Suprapubic skin (tissue), 4 donors: ENCODE results near the gene CLNK. TPM values are rescaled to one million over a fixed set of nuclear protein-coding genes. Genes with fewer than 3 reads are reported as not detected.
A peak's percentile ranks its signal among the peaks of the same experiment; 100 is the strongest.

Source experiments
- DNase-seq, 2 donors: peaks; one replicate each; pipeline ENCODE4 v3.0.0-alpha.2; 2019; ENCODE audit warnings: low spot score in 2 of 2
- H3K27ac ChIP-seq: fragments of 200-600 bp; sonication (generic); one replicate; pipeline ENCODE4 v1.5.1; 2019
- H3K27me3 ChIP-seq: fragments of 200-600 bp; sonication (generic); one replicate; pipeline ENCODE4 v1.5.1; 2019
- H3K36me3 ChIP-seq: fragments of 200-600 bp; sonication (generic); one replicate; pipeline ENCODE4 v1.5.1; 2019
- H3K4me1 ChIP-seq: fragments of 200-600 bp; sonication (generic); one replicate; pipeline ENCODE4 v1.5.1; 2019
- H3K4me3 ChIP-seq: fragments of 200-600 bp; sonication (generic); one replicate; pipeline ENCODE4 v1.5.1; 2019; ENCODE audit warnings: mild to moderate bottlenecking
- H3K9me3 ChIP-seq: fragments of 200-600 bp; sonication (generic); one replicate; pipeline ENCODE4 v1.5.1; 2019
- EP300 ChIP-seq: sonication (generic); formaldehyde crosslinking; IDR thresholded peaks from one replicate; pipeline ENCODE4 v1.6.1; 2017; ENCODE audit warnings: antibody characterized with exemption
- POLR2A ChIP-seq, 2 donors: fragments of 450-650 bp; IDR thresholded peaks; one replicate each; pipeline ENCODE4 v1.6.1; 2017; ENCODE audit warnings: antibody characterized with exemption in 2 of 2, mild to moderate bottlenecking in 2 of 2, moderate library complexity in 2 of 2
- POLR2AphosphoS5 ChIP-seq, 3 donors: sonication (generic); formaldehyde crosslinking; IDR thresholded peaks; one replicate each; pipeline ENCODE4 v1.6.1; 2017; ENCODE audit warnings: antibody characterized with exemption in 3 of 3
- WGBS: methylation state at CpG from one replicate; pipeline ENCODE4 v1.1.5; 2018; 5-methylcytosine and 5-hydroxymethylcytosine counted together
- total RNA-seq, 4 donors: library from RNA; depleted of rRNA; stranded (reverse); fragments of >200 nt; gene quantifications; one replicate each; pipeline ENCODE4 v1.1.0, GENCODE V29; 2016
- TF ChIP-seq, protein P1 (sequence below), 2 donors: fragments of 200-600 bp in 1 of 2; fragments of 450-650 bp in 1 of 2; sonication (generic) in 1 of 2; IDR thresholded peaks; one replicate each; pipeline ENCODE4 v1.5.1; 2016 to 2019; ENCODE audit warnings: antibody characterized with exemption in 2 of 2, mild to moderate bottlenecking in 1 of 2, moderate library complexity in 1 of 2

Gene CLNK
- total RNA-seq, 4 donors from 2014 or later: 0.11 to 0.64 (median 0.52) TPM; not detected in 1

DNA sequence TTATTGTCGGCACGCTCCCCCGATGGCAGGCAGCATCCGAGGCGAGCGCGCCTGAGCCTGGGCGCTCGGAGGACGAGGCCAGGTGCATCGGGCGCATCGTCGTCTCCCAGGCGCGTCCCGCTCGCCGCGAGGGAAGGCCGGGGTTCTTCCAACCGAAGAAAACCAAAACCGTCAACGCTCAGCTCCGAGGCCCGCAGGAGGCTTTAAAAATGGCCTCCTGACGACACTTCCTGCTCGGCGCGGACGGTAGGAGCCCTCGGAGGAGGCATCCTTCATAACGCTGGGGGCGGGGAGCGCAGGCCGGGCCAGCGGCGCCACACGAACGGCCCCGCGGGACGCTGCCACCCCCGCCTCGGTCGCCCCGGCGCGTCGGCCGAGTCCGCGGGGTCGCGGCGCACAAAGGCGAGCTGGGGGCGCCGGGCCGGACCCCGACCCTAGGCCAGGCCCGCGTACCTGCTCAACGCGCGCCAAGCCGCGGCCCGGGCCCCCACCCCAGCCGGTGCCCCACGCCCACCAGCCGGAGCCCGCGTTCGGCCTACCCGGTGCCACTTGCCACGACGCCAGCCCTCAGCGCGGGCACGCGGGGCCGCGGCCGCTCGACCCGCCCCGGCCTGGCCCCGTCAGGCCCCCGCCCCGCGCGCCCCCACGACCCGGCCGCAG is 227.8 kb downstream of the CLNK start:
- H3K27me3 ChIP-seq: peaks cover 14% of the 10 kb centered on the region
- DNase-seq: peak in 1 of 2 donors; percentile 65
- peak overlapping the region; percentile 59 for H3K4me3 ChIP-seq
- peaks cover 25% of the 10 kb centered on the region for H3K4me1 ChIP-seq
- H3K27ac ChIP-seq: peak overlapping the region; percentile 45
- peaks cover 16% of the 10 kb centered on the region for H3K36me3 ChIP-seq
- TF ChIP-seq, protein P1, sequence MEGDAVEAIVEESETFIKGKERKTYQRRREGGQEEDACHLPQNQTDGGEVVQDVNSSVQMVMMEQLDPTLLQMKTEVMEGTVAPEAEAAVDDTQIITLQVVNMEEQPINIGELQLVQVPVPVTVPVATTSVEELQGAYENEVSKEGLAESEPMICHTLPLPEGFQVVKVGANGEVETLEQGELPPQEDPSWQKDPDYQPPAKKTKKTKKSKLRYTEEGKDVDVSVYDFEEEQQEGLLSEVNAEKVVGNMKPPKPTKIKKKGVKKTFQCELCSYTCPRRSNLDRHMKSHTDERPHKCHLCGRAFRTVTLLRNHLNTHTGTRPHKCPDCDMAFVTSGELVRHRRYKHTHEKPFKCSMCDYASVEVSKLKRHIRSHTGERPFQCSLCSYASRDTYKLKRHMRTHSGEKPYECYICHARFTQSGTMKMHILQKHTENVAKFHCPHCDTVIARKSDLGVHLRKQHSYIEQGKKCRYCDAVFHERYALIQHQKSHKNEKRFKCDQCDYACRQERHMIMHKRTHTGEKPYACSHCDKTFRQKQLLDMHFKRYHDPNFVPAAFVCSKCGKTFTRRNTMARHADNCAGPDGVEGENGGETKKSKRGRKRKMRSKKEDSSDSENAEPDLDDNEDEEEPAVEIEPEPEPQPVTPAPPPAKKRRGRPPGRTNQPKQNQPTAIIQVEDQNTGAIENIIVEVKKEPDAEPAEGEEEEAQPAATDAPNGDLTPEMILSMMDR (IDR thresholded peaks at IDR 0.05): no peak
- no peak for TF ChIP-seq POLR2A (IDR thresholded peaks at IDR 0.05)
- TF ChIP-seq POLR2AphosphoS5 (IDR thresholded peaks at IDR 0.05): no peak
- no peak for TF ChIP-seq EP300
- WGBS: 21% methylated on average over 29 of the region's 96 CpGs
- H3K9me3 ChIP-seq: no peaks in the 10 kb centered on the region

DNA sequence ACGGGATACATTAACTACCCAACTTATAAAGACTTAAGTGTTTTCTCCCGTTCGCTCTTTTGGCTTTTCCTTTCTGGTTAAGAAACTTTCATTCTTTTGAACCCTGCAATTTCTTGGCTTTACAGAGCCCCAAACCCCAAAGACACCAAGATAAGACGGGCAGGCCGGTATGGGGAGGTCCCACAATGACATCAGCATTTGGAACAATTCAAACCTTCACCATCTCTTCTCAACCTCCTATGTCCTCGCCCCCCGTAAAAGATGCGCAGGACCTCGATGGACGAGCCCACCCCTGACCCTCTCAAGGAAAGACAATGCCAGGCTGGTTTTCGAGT is 228.3 kb downstream of the CLNK start:
- no peak for TF ChIP-seq EP300
- no peak for TF ChIP-seq POLR2A (IDR thresholded peaks at IDR 0.05)
- TF ChIP-seq, protein P1 (IDR thresholded peaks at IDR 0.05): no peak
- TF ChIP-seq POLR2AphosphoS5 (IDR thresholded peaks at IDR 0.05): no peak
- 46% methylated on average over 11 of the region's 11 CpGs for WGBS
- H3K4me1 ChIP-seq: peaks cover 20% of the 10 kb centered on the region
- no peak for DNase-seq
- peak overlapping the region; percentile 59 for H3K4me3 ChIP-seq
- H3K27ac ChIP-seq: no peak overlapping the region
- H3K27me3 ChIP-seq: peaks cover 9% of the 10 kb centered on the region
- peaks cover 17% of the 10 kb centered on the region for H3K36me3 ChIP-seq
- no peaks in the 10 kb centered on the region for H3K9me3 ChIP-seq

- TF ChIP-seq POLR2AphosphoS5 (IDR thresholded peaks at IDR 0.05) (no peak), POLR2A (IDR thresholded peaks at IDR 0.05) (no peak), EP300 (no peak)
- TF ChIP-seq, protein P1 (IDR thresholded peaks at IDR 0.05): no peak
- Histone ChIP-seq H3K27me3 (no peaks in the 10 kb centered on the region), H3K27ac (no peak overlapping the region), H3K9me3 (no peaks in the 10 kb centered on the region), H3K4me3 (no peak overlapping the region), H3K4me1 (peaks cover 16% of the 10 kb centered on the region), H3K36me3 (peaks cover 25% of the 10 kb centered on the region)
- 96% methylated on average over 2 of the region's 2 CpGs for WGBS
- DNase-seq: no peak
These were observed 229.4 kb downstream of the CLNK start for GRCh38 chr4:10455133-10455532.

DNA sequence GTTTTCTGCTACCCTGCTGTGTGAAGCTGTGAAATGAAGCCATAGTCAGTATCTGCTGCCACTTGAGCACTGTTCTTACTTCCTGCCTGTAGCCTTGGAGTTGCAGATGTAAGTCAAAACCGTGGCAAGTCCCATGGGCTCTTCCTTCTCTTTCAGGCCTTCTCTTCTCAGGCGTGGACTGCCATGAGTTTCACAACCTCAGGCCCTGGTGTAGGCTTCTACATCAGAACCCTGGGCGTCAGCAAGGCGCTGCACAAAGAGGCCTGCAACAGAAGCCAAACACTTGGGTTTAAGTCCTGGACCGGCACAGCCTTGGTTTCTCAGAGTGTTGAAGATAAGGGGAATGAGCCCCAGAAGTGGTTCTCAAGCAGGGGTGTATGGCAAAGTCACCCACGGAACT is 229.8 kb downstream of the CLNK start:
- Histone ChIP-seq H3K4me1 (peaks cover 16% of the 10 kb centered on the region), H3K4me3 (no peak overlapping the region), H3K27me3 (no peaks in the 10 kb centered on the region), H3K27ac (no peak overlapping the region), H3K36me3 (peaks cover 29% of the 10 kb centered on the region), H3K9me3 (no peaks in the 10 kb centered on the region)
- DNase-seq: no peak
- WGBS: 87% methylated on average over 6 of the region's 6 CpGs
- TF ChIP-seq, protein P1 (IDR thresholded peaks at IDR 0.05): no peak
- no peak for TF ChIP-seq POLR2A (IDR thresholded peaks at IDR 0.05)
- no peak for TF ChIP-seq EP300
- TF ChIP-seq POLR2AphosphoS5 (IDR thresholded peaks at IDR 0.05): no peak

DNA sequence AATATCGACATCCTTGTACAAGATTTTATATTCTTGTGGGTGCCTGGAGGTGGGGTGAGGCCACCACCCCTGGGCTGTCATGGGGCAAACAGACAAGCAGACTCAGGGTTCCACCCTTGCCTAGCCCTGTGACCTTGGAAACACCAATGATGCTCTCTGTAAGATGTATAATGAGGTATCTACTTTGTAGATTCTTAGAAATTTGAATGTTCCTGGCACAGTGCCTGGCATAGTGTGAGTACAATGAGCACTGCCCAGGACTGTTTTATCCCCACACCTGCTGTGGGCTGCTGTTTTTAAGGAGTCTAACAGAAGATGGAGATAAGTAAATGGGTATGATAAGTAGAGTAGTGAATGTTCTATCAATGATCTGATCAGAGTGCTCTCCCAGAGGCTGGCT is 230.4 kb downstream of the CLNK start:
- H3K4me3 ChIP-seq: no peak overlapping the region
- no peaks in the 10 kb centered on the region for H3K9me3 ChIP-seq
- peaks cover 30% of the 10 kb centered on the region for H3K36me3 ChIP-seq
- no peak for DNase-seq
- no peak for TF ChIP-seq POLR2A (IDR thresholded peaks at IDR 0.05)
- no peak for TF ChIP-seq POLR2AphosphoS5 (IDR thresholded peaks at IDR 0.05)
- TF ChIP-seq, protein P1 (IDR thresholded peaks at IDR 0.05): no peak
- TF ChIP-seq EP300: no peak
- no peak overlapping the region for H3K27ac ChIP-seq
- H3K4me1 ChIP-seq: peaks cover 16% of the 10 kb centered on the region
- no peaks in the 10 kb centered on the region for H3K27me3 ChIP-seq
- WGBS: 82% methylated on average over 1 of the region's 1 CpG
